Lower lobe of right lung (tissue), 2 donors: ENCODE data around the gene COG7. TPM values are rescaled to one million over a fixed set of nuclear protein-coding genes. Genes with fewer than 3 reads are reported as not detected.

ENCODE experiments used
- ATAC-seq, 2 donors: fragments of 200-7000 bp; cut with Tn5 transposase; one replicate each; pipeline ENCODE4 v1.9.1; 2020 to 2022; ENCODE audit warnings: mild to moderate bottlenecking in 2 of 2, moderate library complexity in 2 of 2
- DNase-seq: peaks from one replicate; pipeline ENCODE4 v3.0.0-alpha.2; 2020
- H3K27ac ChIP-seq: fragments of 200-600 bp; one replicate; pipeline ENCODE4 v1.8.0; 2022
- H3K27me3 ChIP-seq: fragments of 200-600 bp; one replicate; pipeline ENCODE4 v1.8.0; 2022; ENCODE audit warnings: low read depth
- H3K36me3 ChIP-seq: fragments of 200-600 bp; one replicate; pipeline ENCODE4 v1.8.0; 2022; ENCODE audit warnings: mild to moderate bottlenecking
- H3K4me1 ChIP-seq: fragments of 200-600 bp; one replicate; pipeline ENCODE4 v1.8.0; 2022
- H3K4me3 ChIP-seq: fragments of 200-600 bp; one replicate; pipeline ENCODE4 v1.8.0; 2022; ENCODE audit warnings: mild to moderate bottlenecking
- H3K9me3 ChIP-seq: fragments of 200-600 bp; one replicate; pipeline ENCODE4 v1.8.0; 2022
- CTCF ChIP-seq: fragments of 200-600 bp; IDR thresholded peaks from one replicate; pipeline ENCODE4 v1.8.0; 2022; ENCODE audit warnings: antibody characterized with exemption, mild to moderate bottlenecking
- intact Hi-C: fragments of 100-400 bp; cut with DNase I; formaldehyde crosslinking; loops from one replicate; pipeline ENCODE4 v1.11.0; 2022
- total RNA-seq: library from RNA; stranded (reverse); fragmentation: NEBNext Ultra II Directional; extraction: Animal tissue kit (Norgen Biotek cat#: 25700); gene quantifications from one replicate; pipeline ENCODE4 v1.2.1, GENCODE V29; 2021
- donor health status: DM: no; HTN: yes; CAD: no; lungs with severe emphysema.

The COG7 gene
- total RNA-seq, 1 donor from 2014 or later: 21.3 TPM

GRCh38 chr16:23362460-23363317, 90.3 kb downstream of the COG7 start:
- Histone ChIP-seq H3K27me3 (no peaks in the 10 kb centered on the region), H3K4me3 (no peak overlapping the region), H3K27ac (peak overlapping the region; percentile 85), H3K36me3 (no peaks in the 10 kb centered on the region), H3K4me1 (peaks cover 18% of the 10 kb centered on the region), H3K9me3 (no peaks in the 10 kb centered on the region)
- ATAC-seq (peak; percentile 96 to 97), DNase-seq (peak; percentile 91)
- no peak for TF ChIP-seq CTCF
- intact Hi-C loops: no loop called here

- no peak overlapping the region for H3K27ac ChIP-seq
- H3K27me3 ChIP-seq: no peaks in the 10 kb centered on the region
- ATAC-seq: no peak
- peaks cover 18% of the 10 kb centered on the region for H3K4me1 ChIP-seq
- intact Hi-C loops: no loop called here
- no peaks in the 10 kb centered on the region for H3K36me3 ChIP-seq
- no peak overlapping the region for H3K4me3 ChIP-seq
- peak; percentile 20 for DNase-seq
- no peak for TF ChIP-seq CTCF
- H3K9me3 ChIP-seq: no peaks in the 10 kb centered on the region
Measured at GRCh38 chr16:23359092-23359760, 93.8 kb downstream of the COG7 start.

- no peaks in the 10 kb centered on the region for H3K9me3 ChIP-seq
- DNase-seq: peak; percentile 20
- H3K27ac ChIP-seq: no peak overlapping the region
- no peaks in the 10 kb centered on the region for H3K27me3 ChIP-seq
- H3K4me3 ChIP-seq: no peak overlapping the region
- no peak for ATAC-seq
- no peaks in the 10 kb centered on the region for H3K36me3 ChIP-seq
- H3K4me1 ChIP-seq: peaks cover 10% of the 10 kb centered on the region
- TF ChIP-seq CTCF: no peak
- intact Hi-C loops: no loop called here
Measured at GRCh38 chr16:23357761-23358290, 95.2 kb downstream of the COG7 start.

DNA sequence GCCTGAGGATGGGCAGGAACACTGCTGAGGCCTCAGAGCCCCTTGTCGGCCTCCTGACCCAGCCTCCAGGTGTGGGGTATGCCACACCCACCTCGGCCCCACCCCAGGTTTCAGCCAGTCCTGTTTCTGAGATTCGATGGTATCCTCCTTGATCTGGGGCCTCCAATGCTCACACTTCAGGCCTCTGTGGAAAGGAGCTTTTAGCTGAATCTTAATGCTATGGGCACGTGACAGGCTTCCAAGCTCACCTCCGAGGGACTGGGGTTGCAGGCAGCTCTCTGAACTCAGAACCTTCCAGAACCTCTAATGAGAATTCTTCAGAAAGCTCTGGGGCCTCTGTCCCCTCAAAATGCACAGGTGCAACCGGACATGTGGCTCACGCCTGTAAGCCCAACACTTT, 96.0 kb downstream of the COG7 start:
- H3K27ac ChIP-seq: no peak overlapping the region
- TF ChIP-seq CTCF: no peak
- peaks cover 2% of the 10 kb centered on the region for H3K4me1 ChIP-seq
- intact Hi-C loops: no loop called here
- no peak for ATAC-seq
- no peak overlapping the region for H3K4me3 ChIP-seq
- H3K36me3 ChIP-seq: no peaks in the 10 kb centered on the region
- H3K27me3 ChIP-seq: no peaks in the 10 kb centered on the region
- DNase-seq: peak; percentile 18
- no peaks in the 10 kb centered on the region for H3K9me3 ChIP-seq

DNA sequence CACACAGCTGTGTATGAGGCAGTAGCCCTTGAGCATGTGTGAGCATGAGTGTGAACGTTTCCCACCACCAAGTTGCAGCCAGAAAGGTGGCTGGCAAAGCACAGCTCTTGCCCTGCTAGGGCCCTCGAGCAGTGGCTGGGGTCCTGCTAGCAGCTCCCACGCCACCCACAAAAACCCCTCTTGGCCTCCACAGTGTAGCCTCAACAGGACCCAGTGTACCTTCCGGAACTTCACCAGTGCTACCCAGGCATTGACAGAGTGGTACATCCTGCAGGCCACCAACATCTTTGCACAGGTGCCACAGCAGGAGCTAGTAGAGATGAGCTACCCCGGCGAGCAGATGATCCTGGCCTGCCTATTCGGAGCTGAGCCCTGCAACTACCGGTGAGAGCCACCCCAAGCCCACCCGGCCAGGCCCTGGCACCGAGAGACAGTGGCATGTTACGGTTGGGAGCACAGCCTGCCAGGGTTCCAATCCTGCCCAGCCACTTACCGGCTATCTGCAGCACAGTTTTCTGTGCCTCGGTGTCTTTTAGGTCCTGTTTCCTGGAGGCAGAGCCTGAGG, 97.8 kb downstream of the COG7 start:
- Histone ChIP-seq H3K4me3 (no peak overlapping the region), H3K27me3 (no peaks in the 10 kb centered on the region), H3K9me3 (no peaks in the 10 kb centered on the region), H3K4me1 (no peaks in the 10 kb centered on the region), H3K27ac (no peak overlapping the region), H3K36me3 (no peaks in the 10 kb centered on the region)
- ATAC-seq (peak in 1 of 2 donors; percentile 7), DNase-seq (peak; percentile 19)
- no peak for TF ChIP-seq CTCF
- intact Hi-C loops: no loop called here
